HuH-7.5 (cell line): ENCODE data around the gene CCDC192.
"Not testable (repeated sequence)": the region's sequence is repeated elsewhere in the genome, so short reads cannot be mapped to it uniquely, and the experiment has no call there.

Source experiments
- DNase-seq: peaks from one replicate; pipeline ENCODE4 v3.0.0; 2011; ENCODE audit warnings: low spot score

The CCDC192 gene

GRCh38 chr5:127762412-127762811, 59.2 kb downstream of the CCDC192 start:
- no peak for DNase-seq

- no peak for DNase-seq
Observed at GRCh38 chr5:127766676-127767335, 63.6 kb downstream of the CCDC192 start.

- no peak for DNase-seq
Observed at GRCh38 chr5:127769386-127769785, 66.2 kb downstream of the CCDC192 start.

- no peak for DNase-seq
Observed at GRCh38 chr5:127770272-127770671, 67.1 kb downstream of the CCDC192 start.

- DNase-seq, result no peak
Observed at GRCh38 chr5:127772531-127772930, 69.3 kb downstream of the CCDC192 start.

- no peak for DNase-seq
Observed at GRCh38 chr5:127774221-127774620, 71.0 kb downstream of the CCDC192 start.

- DNase-seq, result no peak
Observed at GRCh38 chr5:127776477-127776876, 73.3 kb downstream of the CCDC192 start.

- DNase-seq, result no peak
Observed at GRCh38 chr5:127777957-127778356, 74.8 kb downstream of the CCDC192 start.

- not testable (repeated sequence) for DNase-seq
Observed at GRCh38 chr5:127782450-127782849, 79.3 kb downstream of the CCDC192 start.

GRCh38 chr5:127785098-127785927, 82.1 kb downstream of the CCDC192 start:
- DNase-seq, result no peak

- DNase-seq, result no peak
Observed at GRCh38 chr5:127791439-127791838, 88.2 kb downstream of the CCDC192 start.

- not testable (repeated sequence) for DNase-seq
Observed at GRCh38 chr5:127791908-127792307, 88.7 kb downstream of the CCDC192 start.

GRCh38 chr5:127793052-127793451, 89.9 kb downstream of the CCDC192 start:
- no peak for DNase-seq

GRCh38 chr5:127793879-127794278, 90.7 kb downstream of the CCDC192 start:
- DNase-seq, result no peak

GRCh38 chr5:127796211-127796610, 93.0 kb downstream of the CCDC192 start:
- no peak for DNase-seq

- no peak for DNase-seq
Observed at GRCh38 chr5:127799293-127799905, 96.2 kb downstream of the CCDC192 start.

- no peak for DNase-seq
Observed at GRCh38 chr5:127801751-127802476, 98.7 kb downstream of the CCDC192 start.

- DNase-seq, result no peak
Observed at GRCh38 chr5:127802477-127802865, 99.3 kb downstream of the CCDC192 start.

GRCh38 chr5:127804886-127805426, 101.8 kb downstream of the CCDC192 start:
- DNase-seq, result no peak

- DNase-seq, result no peak
Observed at GRCh38 chr5:127805448-127805847, 102.3 kb downstream of the CCDC192 start.

- no peak for DNase-seq
Observed at GRCh38 chr5:127806776-127807175, 103.6 kb downstream of the CCDC192 start.

GRCh38 chr5:127809533-127809932, 106.3 kb downstream of the CCDC192 start:
- DNase-seq, result no peak
